ENCODE results near the gene NOXA1. TPM values are rescaled to one million over a fixed set of nuclear protein-coding genes. Genes with fewer than 3 reads are reported as not detected.

NOXA1 gene
- total and polyA plus RNA-seq, 2 donors (not counting 1 experiment from before 2014, with no cell fraction given), result 0.08 to 0.66 TPM

- Histone ChIP-seq H3K9ac (ENCODE audit: insufficient read depth, low read length) (no peak overlapping the region), H3K4me2 (ENCODE audit: extremely low read depth, insufficient read depth, low read length) (no peak overlapping the region), H3K9me3 (ENCODE audit: control insufficient read depth, insufficient read depth, low read depth, low read length) (no peaks in the 10 kb centered on the region), H4K20me1 (ENCODE audit: control insufficient read depth, extremely low read depth, insufficient read depth, low read length) (no peaks in the 10 kb centered on the region), H3K27me3 (ENCODE audit: control insufficient read depth, insufficient read depth, low read length) (no peaks in the 10 kb centered on the region), H3K4me1 (ENCODE audit: control insufficient read depth, extremely low read depth, insufficient read depth, low read length) (peaks cover 2% of the 10 kb centered on the region), H3K27ac (ENCODE audit: insufficient read depth, low read length) (no peak overlapping the region), H3K79me2 (ENCODE audit: control insufficient read depth, insufficient read depth, low read length) (no peaks in the 10 kb centered on the region), H2AFZ (ENCODE audit: low read length) (no peak overlapping the region), H3K4me3 (replicated peaks in 1 of 4; ENCODE audit: control extremely low read depth in 1 of 4, insufficient read depth in 1 of 4, low read depth in 3 of 4, low read length in 4 of 4) (no peak overlapping the region), H3K36me3 (ENCODE audit: control insufficient read depth, insufficient read depth, low read length) (no peaks in the 10 kb centered on the region)
- DNase-seq (ENCODE audit: low read depth in 2 of 2), result no peak
- TF ChIP-seq EZH2 (IDR thresholded peaks at IDR 0.05; ENCODE audit: low read length, missing control alignments), result no peak
- no peak for TF ChIP-seq CTCF (conservative IDR thresholded peaks at IDR 0.05 in 1 of 2, IDR thresholded peaks at IDR 0.05 in 1 of 2; ENCODE audit: low read depth in 1 of 2, low read length in 2 of 2)
Measured at GRCh38 chr9:137403269-137403668, 19.9 kb upstream of the NOXA1 start.

- H3K4me1 ChIP-seq (ENCODE audit: control insufficient read depth, extremely low read depth, insufficient read depth, low read length), result peaks cover 2% of the 10 kb centered on the region
- no peaks in the 10 kb centered on the region for H3K9me3 ChIP-seq (ENCODE audit: control insufficient read depth, insufficient read depth, low read depth, low read length)
- H3K27ac ChIP-seq (ENCODE audit: insufficient read depth, low read length), result no peak overlapping the region
- no peak overlapping the region for H3K4me3 ChIP-seq (replicated peaks in 1 of 4; ENCODE audit: control extremely low read depth in 1 of 4, insufficient read depth in 1 of 4, low read depth in 3 of 4, low read length in 4 of 4)
- no peaks in the 10 kb centered on the region for H3K27me3 ChIP-seq (ENCODE audit: control insufficient read depth, insufficient read depth, low read length)
- H3K36me3 ChIP-seq (ENCODE audit: control insufficient read depth, insufficient read depth, low read length), result no peaks in the 10 kb centered on the region
- H3K9ac ChIP-seq (ENCODE audit: insufficient read depth, low read length), result no peak overlapping the region
- no peak overlapping the region for H2AFZ ChIP-seq (ENCODE audit: low read length)
- TF ChIP-seq EZH2 (IDR thresholded peaks at IDR 0.05; ENCODE audit: low read length, missing control alignments) (no peak), CTCF (conservative IDR thresholded peaks at IDR 0.05 in 1 of 2, IDR thresholded peaks at IDR 0.05 in 1 of 2; ENCODE audit: low read depth in 1 of 2, low read length in 2 of 2) (no peak)
- H3K4me2 ChIP-seq (ENCODE audit: extremely low read depth, insufficient read depth, low read length), result no peak overlapping the region
- H4K20me1 ChIP-seq (ENCODE audit: control insufficient read depth, extremely low read depth, insufficient read depth, low read length), result no peaks in the 10 kb centered on the region
- DNase-seq (ENCODE audit: low read depth in 2 of 2), result no peak
- no peaks in the 10 kb centered on the region for H3K79me2 ChIP-seq (ENCODE audit: control insufficient read depth, insufficient read depth, low read length)
Measured at GRCh38 chr9:137404961-137405567, 18.1 kb upstream of the NOXA1 start.

GRCh38 chr9:137405677-137406081, 17.5 kb upstream of the NOXA1 start:
- H4K20me1 ChIP-seq (ENCODE audit: control insufficient read depth, extremely low read depth, insufficient read depth, low read length), result no peaks in the 10 kb centered on the region
- H3K4me3 ChIP-seq (replicated peaks in 1 of 4; ENCODE audit: control extremely low read depth in 1 of 4, insufficient read depth in 1 of 4, low read depth in 3 of 4, low read length in 4 of 4), result no peak overlapping the region
- no peak overlapping the region for H3K9ac ChIP-seq (ENCODE audit: insufficient read depth, low read length)
- DNase-seq (ENCODE audit: low read depth in 2 of 2), result no peak
- no peaks in the 10 kb centered on the region for H3K27me3 ChIP-seq (ENCODE audit: control insufficient read depth, insufficient read depth, low read length)
- no peak overlapping the region for H2AFZ ChIP-seq (ENCODE audit: low read length)
- no peaks in the 10 kb centered on the region for H3K36me3 ChIP-seq (ENCODE audit: control insufficient read depth, insufficient read depth, low read length)
- peaks cover 2% of the 10 kb centered on the region for H3K4me1 ChIP-seq (ENCODE audit: control insufficient read depth, extremely low read depth, insufficient read depth, low read length)
- H3K4me2 ChIP-seq (ENCODE audit: extremely low read depth, insufficient read depth, low read length), result no peak overlapping the region
- H3K9me3 ChIP-seq (ENCODE audit: control insufficient read depth, insufficient read depth, low read depth, low read length), result no peaks in the 10 kb centered on the region
- H3K79me2 ChIP-seq (ENCODE audit: control insufficient read depth, insufficient read depth, low read length), result no peaks in the 10 kb centered on the region
- TF ChIP-seq EZH2 (IDR thresholded peaks at IDR 0.05; ENCODE audit: low read length, missing control alignments) (no peak), CTCF (conservative IDR thresholded peaks at IDR 0.05 in 1 of 2, IDR thresholded peaks at IDR 0.05 in 1 of 2; ENCODE audit: low read depth in 1 of 2, low read length in 2 of 2) (no peak)
- H3K27ac ChIP-seq (ENCODE audit: insufficient read depth, low read length), result no peak overlapping the region

All from fibroblast of lung (primary cell).